Amniotic stem cell (primary cell): Measurements from ENCODE around the gene SNX15.
"Not testable (repeated sequence)": the region's sequence is repeated elsewhere in the genome, so short reads cannot be mapped to it uniquely, and the experiment has no call there.

ENCODE experiments used
- DNase-seq: peaks from one replicate; lab custom pipeline; 2025; lab: John Stamatoyannopoulos, UW

The SNX15 gene

GRCh38 chr11:65016705-65017104 is 10.5 kb upstream of the SNX15 start:
- DNase-seq, result no peak

GRCh38 chr11:65017937-65018336 is 9.3 kb upstream of the SNX15 start:
- no peak for DNase-seq

GRCh38 chr11:65019824-65020223 is 7.4 kb upstream of the SNX15 start:
- DNase-seq, result no peak

- DNase-seq, result no peak
Measured at GRCh38 chr11:65021003-65021402, 6.2 kb upstream of the SNX15 start.

GRCh38 chr11:65021509-65021908 is 5.7 kb upstream of the SNX15 start:
- DNase-seq, result no peak

- DNase-seq, result not testable (repeated sequence)
Measured at GRCh38 chr11:65023502-65023901, 3.7 kb upstream of the SNX15 start.

GRCh38 chr11:65026810-65027209 is 429 bp upstream of the SNX15 start:
- no peak for DNase-seq

- DNase-seq, result no peak
Measured at GRCh38 chr11:65032216-65032615, 5.0 kb downstream of the SNX15 start.

GRCh38 chr11:65034423-65034822 is 7.2 kb downstream of the SNX15 start:
- no peak for DNase-seq

- no peak for DNase-seq
Measured at GRCh38 chr11:65035579-65035978, 8.3 kb downstream of the SNX15 start.

GRCh38 chr11:65036931-65037330 is 9.7 kb downstream of the SNX15 start:
- no peak for DNase-seq

- no peak for DNase-seq
Measured at GRCh38 chr11:65040520-65040846, 13.2 kb downstream of the SNX15 start.

GRCh38 chr11:65040847-65041622 is 13.8 kb downstream of the SNX15 start, which contains the start of gene SAC3D1:
TSS of gene SAC3D1 (plus strand) at chr11:65041210. CDS start at chr11:65041293, 83 bp downstream.
- peak; percentile 84 for DNase-seq

GRCh38 chr11:65042891-65043290 is 15.7 kb downstream of the SNX15 start:
- no peak for DNase-seq

GRCh38 chr11:65043881-65044501 is 16.8 kb downstream of the SNX15 start:
- DNase-seq, result no peak

GRCh38 chr11:65045061-65045460 is 17.8 kb downstream of the SNX15 start:
- DNase-seq, result no peak

- no peak for DNase-seq
Measured at GRCh38 chr11:65045728-65046127, 18.5 kb downstream of the SNX15 start.

- no peak for DNase-seq
Measured at GRCh38 chr11:65047581-65048422, 20.6 kb downstream of the SNX15 start.

GRCh38 chr11:65051398-65051858 is 24.2 kb downstream of the SNX15 start:
- DNase-seq, result no peak

- no peak for DNase-seq
Measured at GRCh38 chr11:65053827-65054508, 26.7 kb downstream of the SNX15 start.

- DNase-seq, result no peak
Measured at GRCh38 chr11:65055538-65055937, 28.3 kb downstream of the SNX15 start.

- DNase-seq, result no peak
Measured at GRCh38 chr11:65056999-65057398, 29.8 kb downstream of the SNX15 start.
